HG03469 (cell line): ENCODE results near the gene NDUFS3.

Experiments used
- ATAC-seq: cut with Tn5 transposase; IDR thresholded peaks from one replicate; pipeline ENCODE4 v1.9.1; 2021; ENCODE audit warnings: mild to moderate bottlenecking, moderate library complexity, moderate number of reproducible peaks; ENCODE audit not compliant: unreplicated experiment

The NDUFS3 gene

DNA sequence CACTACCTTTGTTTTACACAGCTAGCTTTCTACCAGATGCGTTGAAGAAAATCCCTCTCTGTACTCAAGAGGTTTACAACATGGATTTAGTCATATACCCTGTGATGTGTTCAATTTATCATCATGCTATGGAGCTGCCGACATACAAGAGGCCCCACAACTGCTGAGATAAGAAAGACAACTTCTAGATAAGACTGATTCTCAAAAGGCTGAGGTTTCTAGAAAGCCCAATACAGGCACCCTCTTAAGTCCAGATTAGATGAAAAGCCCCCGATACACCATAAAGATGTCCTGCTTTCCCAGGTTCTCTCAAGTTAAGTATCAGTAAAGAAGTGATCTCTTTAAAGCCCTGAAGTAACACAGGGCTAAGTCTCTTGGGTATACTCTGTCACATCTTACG is 49.2 kb downstream of the NDUFS3 start:
- no peak for ATAC-seq

DNA sequence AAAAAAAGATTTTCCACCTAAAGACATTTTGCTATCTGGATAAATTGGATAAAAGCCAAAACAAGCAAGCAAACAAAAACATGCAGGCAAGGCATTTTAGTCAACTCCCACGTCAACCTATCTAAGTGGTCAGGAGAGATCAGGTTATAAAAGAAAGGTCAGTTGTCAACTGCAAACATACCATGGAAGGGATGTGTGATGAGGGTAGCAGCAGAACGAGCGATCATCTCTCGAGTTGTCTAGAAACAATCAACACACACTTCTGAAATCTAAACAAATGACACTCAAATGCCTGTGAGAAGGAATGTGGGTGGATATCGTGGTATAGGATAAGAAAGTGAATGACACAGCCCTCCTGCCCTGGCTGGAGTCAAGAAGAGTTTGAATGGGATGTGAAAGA is 52.6 kb downstream of the NDUFS3 start:
- no peak for ATAC-seq
